Measurements from ENCODE around the gene VCY.
"Not testable (repeated sequence)": the region's sequence is repeated elsewhere in the genome, so short reads cannot be mapped to it uniquely, and the experiment has no call there.

DNA sequence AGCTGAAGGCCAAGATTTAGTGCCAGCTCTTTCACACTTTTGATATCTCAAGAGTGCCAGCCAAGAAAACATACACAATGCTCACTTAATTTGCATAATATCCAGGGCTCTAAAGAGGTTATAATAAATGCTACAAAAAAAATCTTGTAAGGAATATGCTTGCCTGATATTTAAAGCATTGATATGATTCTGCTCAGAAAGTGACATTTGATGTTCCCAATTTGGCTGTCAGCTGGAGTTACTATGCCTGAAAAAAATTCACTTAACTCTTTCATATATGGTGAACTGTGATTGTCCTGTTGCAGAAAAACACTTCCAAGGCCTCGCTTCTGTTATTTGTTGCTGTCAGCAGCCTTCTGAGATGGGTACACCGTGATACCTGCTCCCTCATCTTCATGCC lies 43.9 kb downstream of the VCY start:
- TF ChIP-seq EZH2 (IDR thresholded peaks at IDR 0.05); POLR2AphosphoS5 (IDR thresholded peaks at IDR 0.05; ENCODE audit: borderline replicate concordance, low read depth, low read length): not testable (repeated sequence)

Measured in SK-N-MC (cell line).